Astrocyte (in vitro differentiated cells and primary cell): ENCODE data around the gene FSTL4.

ENCODE experiments used
- CTCF ChIP-seq: IDR thresholded peaks from 2 replicates; pipeline ENCODE4 v1.5.1; 2011; ENCODE audit warnings: low read depth, mild to moderate bottlenecking, inconsistent platforms, low read length, moderate library complexity; ENCODE audit not compliant: insufficient read depth
- EZH2 ChIP-seq: IDR thresholded peaks from 2 replicates; pipeline ENCODE4 v1.6.1; 2012; ENCODE audit warnings: mild to moderate bottlenecking, low read length, inconsistent platforms; ENCODE audit not compliant: insufficient read depth

- TF ChIP-seq CTCF (no peak), EZH2 (no peak)
These were observed 23.1 kb downstream of the FSTL4 start for GRCh38 chr5:133589286-133589685.
